SJCRH30 (cell line): ENCODE measurements around the gene SPDYA. TPM values are rescaled to one million over a fixed set of nuclear protein-coding genes. Genes with fewer than 3 reads are reported as not detected.

Source experiments
- DNase-seq, 2 experiments: peaks; one replicate each; pipeline ENCODE4 v3.0.0-alpha.2; 2015 to 2020
- H3K27ac ChIP-seq: fragments of 250-450 bp; sonication (Bioruptor Pico); 2 replicates; pipeline ENCODE4 v1.5.1; 2020; ENCODE audit warnings: mild to moderate bottlenecking, moderate library complexity
- H3K27me3 ChIP-seq: fragments of 250-450 bp; sonication (Bioruptor Pico); 2 replicates; pipeline ENCODE4 v1.5.1; 2020; ENCODE audit warnings: mild to moderate bottlenecking, moderate library complexity
- H3K36me3 ChIP-seq: fragments of 250-450 bp; sonication (Bioruptor Pico); 2 replicates; pipeline ENCODE4 v1.5.1; 2020; ENCODE audit warnings: mild to moderate bottlenecking, moderate library complexity
- H3K4me1 ChIP-seq: fragments of 250-450 bp; sonication (Bioruptor Pico); 2 replicates; pipeline ENCODE4 v1.5.1; 2020; ENCODE audit warnings: mild to moderate bottlenecking, moderate library complexity
- H3K4me3 ChIP-seq: fragments of 250-450 bp; sonication (Bioruptor Pico); 2 replicates; pipeline ENCODE4 v1.5.1; 2020; ENCODE audit warnings: mild to moderate bottlenecking, moderate library complexity
- H3K9me3 ChIP-seq: fragments of 250-450 bp; sonication (Bioruptor Pico); replicated peaks from 2 replicates; pipeline ENCODE4 v1.5.1; 2020; ENCODE audit warnings: mild to moderate bottlenecking, moderate library complexity
- total RNA-seq: library from RNA; depleted of rRNA; stranded (reverse); fragments of >200 nt; shearing (Covaris generic); gene quantifications from 2 replicates; pipeline ENCODE4 v1.2.3, GENCODE V29; 2014; rRNA removed

The SPDYA gene
- total RNA-seq, 1 experiment from 2014 or later: 0.83 TPM

DNA sequence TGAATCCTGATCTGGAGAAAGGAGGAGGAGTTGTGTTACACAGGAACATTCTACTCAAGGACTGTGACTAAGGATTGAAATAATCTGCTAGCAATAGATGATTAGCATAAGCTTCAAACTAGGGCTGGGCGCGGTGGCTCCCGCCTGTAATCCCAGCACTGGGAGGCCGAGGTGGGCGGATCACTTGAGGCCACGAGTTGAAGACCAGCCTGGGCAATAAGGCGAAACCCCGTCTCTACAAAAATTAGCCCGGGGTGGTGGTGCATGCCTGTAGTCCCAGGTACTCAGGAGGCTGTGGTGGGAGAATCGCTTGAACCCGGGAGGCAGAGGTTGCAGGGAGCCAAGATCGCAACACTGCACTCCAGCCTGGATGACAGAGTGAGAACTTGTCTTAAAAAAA is 58.0 kb downstream of the SPDYA start:
- Histone ChIP-seq H3K9me3 (no peaks in the 10 kb centered on the region), H3K4me1 (peaks cover 8% of the 10 kb centered on the region; the same call in 1 of the 2 replicates), H3K4me3 (peak overlapping the region; percentile 79; the same call in 1 of the 2 replicates), H3K36me3 (peaks cover 10% of the 10 kb centered on the region), H3K27ac (no peak overlapping the region), H3K27me3 (no peaks in the 10 kb centered on the region)
- DNase-seq: no peak

- peak overlapping the region; percentile 79 for H3K4me3 ChIP-seq
- H3K27ac ChIP-seq: peak overlapping the region; percentile 47
- no peaks in the 10 kb centered on the region for H3K27me3 ChIP-seq
- H3K4me1 ChIP-seq: peaks cover 8% of the 10 kb centered on the region; the same call in 1 of the 2 replicates
- H3K36me3 ChIP-seq: peaks cover 5% of the 10 kb centered on the region; the same call in 1 of the 2 replicates
- no peak for DNase-seq
- no peaks in the 10 kb centered on the region for H3K9me3 ChIP-seq
These were observed 59.0 kb downstream of the SPDYA start for GRCh38 chr2:28869494-28870145.

DNA sequence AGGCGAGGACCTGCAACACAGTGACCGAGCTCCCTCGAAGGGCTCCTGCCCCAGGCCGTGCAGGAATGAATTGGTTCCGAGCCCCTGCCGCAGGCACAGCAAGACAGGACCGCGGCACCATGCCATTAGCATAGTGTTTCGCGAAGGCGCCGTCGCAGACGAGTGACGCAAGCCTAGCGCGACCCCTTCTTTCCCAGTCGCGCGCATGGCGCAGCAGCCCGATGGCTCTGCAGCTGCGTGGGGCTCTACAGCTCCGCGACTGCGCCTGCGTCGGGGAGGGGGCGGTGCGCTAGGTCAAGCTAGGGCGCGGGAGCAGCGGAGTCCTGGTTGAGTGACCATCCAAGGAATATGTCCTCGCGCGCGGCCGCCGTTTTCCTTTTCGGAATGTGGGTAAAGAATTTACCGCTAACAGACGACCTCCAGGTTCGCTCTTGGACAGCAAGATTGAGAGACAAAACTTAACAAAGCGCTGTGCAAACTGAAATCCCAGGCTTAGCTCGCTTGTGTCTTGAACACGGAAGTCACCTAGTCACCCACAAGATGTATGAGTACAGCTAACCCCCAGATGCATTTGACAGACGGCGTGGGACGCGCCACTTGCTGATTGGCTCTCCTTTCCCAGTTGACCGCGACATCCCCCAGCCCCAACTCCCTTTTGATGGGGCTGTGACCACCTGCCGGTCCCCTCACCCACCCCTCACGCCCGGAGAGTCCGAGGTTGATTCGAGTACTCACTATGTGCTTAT is 59.7 kb downstream of the SPDYA start, which contains the start of gene TRMT61B:
Gene TRMT61B, minus strand, starts transcription at position 164 of the 746 bp plus-strand sequence. Its CDS starts 32 bp downstream, at position 132.
- Histone ChIP-seq H3K4me3 (peak within 1 kb of the TSS; percentile 79), H3K27me3 (no peaks in the 10 kb centered on the region), H3K4me1 (peaks cover 8% of the 10 kb centered on the region; the same call in 1 of the 2 replicates), H3K27ac (peak within 1 kb of the TSS; percentile 47), H3K36me3 (peaks cover 5% of the 10 kb centered on the region; the same call in 1 of the 2 replicates), H3K9me3 (no peaks in the 10 kb centered on the region)
- peak; percentile 98 for DNase-seq

- H3K27ac ChIP-seq: no peak overlapping the region
- peaks cover 8% of the 10 kb centered on the region; the same call in 1 of the 2 replicates for H3K4me1 ChIP-seq
- H3K4me3 ChIP-seq: no peak overlapping the region
- no peak for DNase-seq
- peaks cover 5% of the 10 kb centered on the region; the same call in 1 of the 2 replicates for H3K36me3 ChIP-seq
- no peaks in the 10 kb centered on the region for H3K9me3 ChIP-seq
- H3K27me3 ChIP-seq: no peaks in the 10 kb centered on the region
These were observed 61.0 kb downstream of the SPDYA start for GRCh38 chr2:28871620-28872019.

DNA sequence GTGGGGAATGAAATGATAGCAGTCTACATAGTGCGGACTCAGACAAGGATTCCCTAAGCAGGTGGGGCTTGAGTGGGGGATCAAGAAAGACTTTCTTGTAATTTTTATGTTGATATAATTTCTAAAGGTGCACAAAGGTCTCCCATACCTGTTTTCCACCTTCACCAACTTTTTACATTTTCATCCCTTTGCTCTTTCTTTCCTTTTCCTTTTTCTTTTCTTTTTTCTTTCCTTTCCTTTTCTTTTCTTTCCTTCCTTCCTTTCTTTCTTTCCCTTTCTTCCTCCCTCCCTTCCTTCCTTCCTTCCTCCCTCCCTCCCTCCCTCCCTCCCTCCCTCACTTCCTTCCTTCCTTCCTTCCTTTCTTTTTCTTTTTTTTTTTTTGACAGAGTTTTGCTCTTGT is 69.6 kb downstream of the SPDYA start:
- Histone ChIP-seq H3K36me3 (no peaks in the 10 kb centered on the region), H3K4me1 (no peaks in the 10 kb centered on the region), H3K9me3 (no peaks in the 10 kb centered on the region), H3K4me3 (no peak overlapping the region), H3K27me3 (no peaks in the 10 kb centered on the region), H3K27ac (no peak overlapping the region)
- no peak for DNase-seq

DNA sequence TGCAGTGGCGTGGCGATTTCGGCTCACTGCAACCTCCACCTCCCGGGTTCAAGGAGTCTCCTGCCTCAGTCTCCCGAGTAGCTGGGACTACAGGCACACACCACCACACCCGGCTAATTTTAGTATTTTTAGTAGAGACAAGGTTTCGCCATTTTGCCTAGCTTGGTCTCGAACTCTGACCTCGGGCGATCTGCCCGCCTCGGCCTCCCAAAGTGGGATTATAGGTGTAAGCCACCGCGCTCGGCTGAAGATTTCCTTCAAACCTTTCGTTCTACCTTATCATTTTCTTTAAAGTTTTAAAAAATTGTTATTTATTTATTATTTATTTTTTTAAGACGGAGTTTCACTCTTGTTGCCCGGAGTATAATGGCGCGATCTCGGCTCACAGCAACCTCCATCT is 82.9 kb downstream of the SPDYA start:
- Histone ChIP-seq H3K27me3 (no peaks in the 10 kb centered on the region), H3K27ac (no peak overlapping the region), H3K36me3 (peaks cover 8% of the 10 kb centered on the region), H3K9me3 (no peaks in the 10 kb centered on the region), H3K4me3 (no peak overlapping the region), H3K4me1 (peaks cover 11% of the 10 kb centered on the region)
- DNase-seq: no peak

DNA sequence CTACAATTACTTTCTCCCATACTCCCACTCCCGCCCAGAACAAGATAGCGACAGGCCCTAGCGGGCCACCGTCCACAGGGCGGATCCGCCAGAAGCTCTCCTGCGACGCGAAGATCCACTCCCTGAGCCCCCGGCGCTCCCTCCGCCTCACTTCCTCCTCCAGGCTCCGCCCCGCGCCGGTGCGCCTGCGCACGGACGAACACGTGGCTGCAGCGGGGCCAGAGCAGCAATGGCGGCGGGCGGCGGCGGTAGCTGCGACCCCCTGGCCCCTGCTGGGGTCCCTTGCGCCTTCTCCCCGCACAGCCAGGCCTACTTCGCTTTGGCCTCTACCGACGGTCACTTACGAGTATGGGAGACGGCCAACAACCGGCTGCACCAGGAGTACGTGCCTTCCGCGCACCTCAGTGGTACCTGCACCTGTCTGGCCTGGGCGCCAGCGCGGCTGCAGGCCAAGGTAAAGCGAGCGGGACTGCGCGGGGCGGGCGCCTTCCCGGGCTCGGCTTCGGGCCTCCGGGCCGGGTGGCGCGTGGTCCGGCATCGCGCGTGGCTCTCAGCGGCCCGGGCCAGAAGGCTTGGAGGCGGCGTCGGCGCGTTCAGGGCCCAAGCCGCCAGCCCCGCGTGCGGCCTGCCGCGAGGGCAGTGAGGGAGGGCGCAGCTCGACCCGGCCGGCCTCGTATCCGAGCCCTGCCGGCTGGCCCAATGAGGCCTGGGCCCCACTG is 84.0 kb downstream of the SPDYA start, which contains the start of gene WDR43:
Gene WDR43, plus strand, starts transcription at position 198 of the 719 bp plus-strand sequence. Its CDS starts 32 bp downstream, at position 230.
- peaks cover 12% of the 10 kb centered on the region for H3K36me3 ChIP-seq
- peak; percentile 100 for DNase-seq
- peak within 1 kb of the TSS; percentile 78 for H3K27ac ChIP-seq
- no peaks in the 10 kb centered on the region for H3K27me3 ChIP-seq
- no peaks in the 10 kb centered on the region for H3K9me3 ChIP-seq
- peaks cover 11% of the 10 kb centered on the region for H3K4me1 ChIP-seq
- H3K4me3 ChIP-seq: peak within 1 kb of the TSS; percentile 99

GRCh38 chr2:28895189-28895893 is 84.7 kb downstream of the SPDYA start:
- peak; percentile 65 to 66 for DNase-seq
- H3K27ac ChIP-seq: peak overlapping the region; percentile 78
- no peaks in the 10 kb centered on the region for H3K9me3 ChIP-seq
- no peaks in the 10 kb centered on the region for H3K27me3 ChIP-seq
- peaks cover 11% of the 10 kb centered on the region for H3K4me1 ChIP-seq
- peak overlapping the region; percentile 99 for H3K4me3 ChIP-seq
- H3K36me3 ChIP-seq: peaks cover 12% of the 10 kb centered on the region

DNA sequence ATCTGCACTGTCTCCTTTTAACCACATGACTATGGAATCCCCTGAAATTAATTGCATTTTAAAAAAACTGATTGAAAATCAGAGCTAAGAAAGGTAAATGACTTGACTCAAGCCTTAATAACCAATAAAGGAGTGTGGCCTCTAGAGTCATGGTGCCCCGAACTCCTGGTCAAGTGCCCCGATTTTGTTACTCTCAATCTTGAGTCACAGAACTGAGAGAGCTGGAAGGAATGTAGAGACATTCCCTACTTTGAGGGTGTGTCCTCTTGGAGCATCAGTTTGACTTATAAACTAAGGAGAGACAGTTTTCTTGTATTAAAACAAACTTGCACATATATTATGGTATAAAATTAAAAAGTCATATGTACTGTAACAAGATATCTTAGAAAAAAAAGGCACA is 86.3 kb downstream of the SPDYA start:
- Histone ChIP-seq H3K9me3 (no peaks in the 10 kb centered on the region), H3K27me3 (no peaks in the 10 kb centered on the region), H3K4me1 (peaks cover 11% of the 10 kb centered on the region), H3K36me3 (peaks cover 18% of the 10 kb centered on the region), H3K4me3 (no peak overlapping the region), H3K27ac (no peak overlapping the region)
- DNase-seq: no peak

- H3K27me3 ChIP-seq: no peaks in the 10 kb centered on the region
- DNase-seq: no peak
- H3K9me3 ChIP-seq: no peaks in the 10 kb centered on the region
- no peak overlapping the region for H3K4me3 ChIP-seq
- peaks cover 11% of the 10 kb centered on the region for H3K4me1 ChIP-seq
- no peak overlapping the region for H3K27ac ChIP-seq
- peaks cover 27% of the 10 kb centered on the region for H3K36me3 ChIP-seq
These were observed 87.4 kb downstream of the SPDYA start for GRCh38 chr2:28898048-28898447.

Other genes with a start within 250 kb of the SPDYA start
- 254 and 274 TPM in 2 replicates for gene PPP1CB, start 59.0 kb upstream of the SPDYA start, total RNA-seq
- 26.8 and 31.8 TPM in 2 replicates for gene TRMT61B, start 59.5 kb downstream of the SPDYA start, total RNA-seq
- gene WDR43, start 83.8 kb downstream of the SPDYA start, total RNA-seq: 129 and 155 TPM in 2 replicates
- gene TOGARAM2, start 170.5 kb downstream of the SPDYA start, total RNA-seq: 0.41 and 0.73 TPM in 2 replicates